Right lobe of liver (tissue), 6 donors: Measurements from ENCODE around the gene FAM135A. TPM values are rescaled to one million over a fixed set of nuclear protein-coding genes. Genes with fewer than 3 reads are reported as not detected.

Experiments
- ATAC-seq, 4 donors: fragments of 200-7000 bp; cut with Tn5 transposase; one replicate each; pipeline ENCODE4 v1.9.1; 2020; ENCODE audit warnings: mild to moderate bottlenecking in 4 of 4, moderate library complexity in 4 of 4
- DNase-seq, 3 donors: peaks; one replicate each; pipeline ENCODE4 v3.0.0-alpha.2; 2020
- H3K27ac ChIP-seq, 3 donors: fragments of 200-600 bp; one replicate each; pipeline ENCODE4 v1.8.0; 2022
- H3K27me3 ChIP-seq, 2 donors: fragments of 200-600 bp; one replicate each; pipeline ENCODE4 v1.8.0; 2022
- H3K36me3 ChIP-seq, 4 donors: fragments of 200-600 bp; sonication (generic) in 1 of 4; one replicate each; pipeline versions ENCODE4 v1.5.1 to v1.8.0; 2017 to 2022; ENCODE audit warnings: control low read depth in 1 of 4
- H3K4me1 ChIP-seq, 4 donors: fragments of 200-600 bp; sonication (generic) in 1 of 4; one replicate each; pipeline versions ENCODE4 v1.5.1 to v1.8.0; 2017 to 2022; ENCODE audit warnings: control low read depth in 1 of 4
- H3K4me3 ChIP-seq, 3 donors: fragments of 200-600 bp; one replicate each; pipeline ENCODE4 v1.8.0; 2022
- H3K9me3 ChIP-seq, 4 donors: fragments of 200-600 bp; sonication (generic) in 1 of 4; one replicate each; pipeline versions ENCODE4 v1.5.1 to v1.8.0; 2017 to 2022; ENCODE audit warnings: control low read depth in 1 of 4
- CTCF ChIP-seq, 4 donors: fragments of 200-600 bp in 3 of 4; fragments of 450-650 bp in 1 of 4; IDR thresholded peaks; one replicate each; pipeline versions ENCODE4 v1.5.1 to v1.8.0; 2016 to 2022; ENCODE audit warnings: antibody characterized with exemption in 4 of 4, mild to moderate bottlenecking in 2 of 4
- POLR2A ChIP-seq: fragments of 450-650 bp; IDR thresholded peaks from one replicate; pipeline ENCODE4 v1.6.1; 2017; ENCODE audit warnings: antibody characterized with exemption, mild to moderate bottlenecking
- WGBS: methylation state at CpG from one replicate; pipeline ENCODE4 v1.1.6; 2018; ENCODE audit warnings: low coverage, low lambda C conversion rate; ENCODE audit not compliant: insufficient coverage; ENCODE audit errors: missing lambda C conversion rate; 5-methylcytosine and 5-hydroxymethylcytosine counted together
- intact Hi-C, 2 donors: fragments of 100-400 bp; cut with DNase I; formaldehyde crosslinking; loops; one replicate each; pipeline versions ENCODE4 v1.11.2 to v1.14.1; 2022
- total RNA-seq, 6 experiments: library from RNA; depleted of rRNA in 2 of 6; stranded (reverse); fragments of >200 nt in 2 of 6; fragmentation: NEBNext Ultra II Directional in 3 of 6; extraction: Animal tissue kit (Norgen Biotek cat#: 25700) in 3 of 6; gene quantifications; one replicate each; pipeline versions ENCODE4 v1.1.0 to v1.2.4, GENCODE V29; 2016 to 2023
- donor health status: DM: no; HTN: yes; CAD: no.
- donor health status: DM: no; HTN: no; CAD: no.
- donor health status: DM: no; HTN: no; CAD: no.
- donor health status: DM: no; HTN: yes; CAD: no.
- donor health status: DM: no; HTN: yes; CAD: no.

Gene FAM135A
- total RNA-seq, 6 experiments from 2014 or later: 3.9 to 17.0 (median 8.0) TPM

GRCh38 chr6:70391492-70391891 lies 21.8 kb upstream of the FAM135A start:
- DNase-seq (no peak), ATAC-seq (no peak)
- no peaks in the 10 kb centered on the region for H3K4me1 ChIP-seq
- no peak overlapping the region for H3K27ac ChIP-seq
- WGBS: 71% methylated on average over 3 of the region's 3 CpGs
- intact Hi-C loops: no loop called here
- H3K4me3 ChIP-seq: no peak overlapping the region
- no peaks in the 10 kb centered on the region for H3K36me3 ChIP-seq
- no peaks in the 10 kb centered on the region for H3K27me3 ChIP-seq
- TF ChIP-seq CTCF (IDR thresholded peaks at IDR 0.05) (no peak), POLR2A (no peak)
- H3K9me3 ChIP-seq: no peaks in the 10 kb centered on the region

- WGBS: 76% methylated on average over 6 of the region's 20 CpGs
- intact Hi-C loops: no loop called here
- TF ChIP-seq POLR2A: no peak
- no peak for TF ChIP-seq CTCF (IDR thresholded peaks at IDR 0.05)
- no peak overlapping the region for H3K27ac ChIP-seq
- no peak for ATAC-seq
- H3K9me3 ChIP-seq: no peaks in the 10 kb centered on the region
- H3K4me1 ChIP-seq: peaks cover 0 to 3% (median 0%) of the 10 kb centered on the region in 4 donors
- no peak for DNase-seq
- H3K4me3 ChIP-seq: no peak overlapping the region
- no peaks in the 10 kb centered on the region for H3K36me3 ChIP-seq
- no peaks in the 10 kb centered on the region for H3K27me3 ChIP-seq
Observed at GRCh38 chr6:70394518-70395300, 18.6 kb upstream of the FAM135A start.

- intact Hi-C loops: no loop called here
- Histone ChIP-seq H3K36me3 (no peaks in the 10 kb centered on the region), H3K9me3 (no peaks in the 10 kb centered on the region), H3K4me1 (peaks cover 0 to 5% (median 0%) of the 10 kb centered on the region in 4 donors), H3K27me3 (no peaks in the 10 kb centered on the region), H3K4me3 (no peak overlapping the region), H3K27ac (no peak overlapping the region)
- ATAC-seq (no peak), DNase-seq (no peak)
- no peak for TF ChIP-seq CTCF (IDR thresholded peaks at IDR 0.05)
- no peak for TF ChIP-seq POLR2A
Observed at GRCh38 chr6:70395301-70395672, 18.0 kb upstream of the FAM135A start.

- no peak overlapping the region for H3K4me3 ChIP-seq
- intact Hi-C loops: no loop called here
- no peaks in the 10 kb centered on the region for H3K9me3 ChIP-seq
- 50% methylated on average over 1 of the region's 1 CpG for WGBS
- DNase-seq (no peak), ATAC-seq (no peak)
- H3K36me3 ChIP-seq: no peaks in the 10 kb centered on the region
- no peaks in the 10 kb centered on the region for H3K27me3 ChIP-seq
- no peak for TF ChIP-seq CTCF (IDR thresholded peaks at IDR 0.05)
- TF ChIP-seq POLR2A: no peak
- H3K27ac ChIP-seq: no peak overlapping the region
- H3K4me1 ChIP-seq: peaks cover 0 to 5% (median 0%) of the 10 kb centered on the region in 4 donors
Observed at GRCh38 chr6:70396163-70396562, 17.1 kb upstream of the FAM135A start.
